Liver (tissue), 9 donors: ENCODE measurements around the gene CIBAR2. TPM values are rescaled to one million over a fixed set of nuclear protein-coding genes. Genes with fewer than 3 reads are reported as not detected.

Source experiments
- DNase-seq: peaks from one replicate; pipeline ENCODE4 v3.0.0-alpha.2; 2017; ENCODE audit warnings: low spot score
- H3K27ac ChIP-seq, 2 donors: one replicate each; pipeline ENCODE4 v1.7.0; 2013; ENCODE audit warnings: inconsistent platforms in 2 of 2, low read length in 2 of 2, control low read depth in 1 of 2, low read depth in 1 of 2, mild to moderate bottlenecking in 1 of 2
- H3K27me3 ChIP-seq, 4 donors: one replicate each; pipeline versions ENCODE4 v1.6.1 to v1.7.0; 2013; ENCODE audit warnings: low read length in 3 of 4, inconsistent platforms in 1 of 4, mild to moderate bottlenecking in 1 of 4, moderate library complexity in 1 of 4; ENCODE audit not compliant: control insufficient read depth in 4 of 4, insufficient read depth in 4 of 4
- H3K36me3 ChIP-seq, 4 donors: one replicate each; pipeline versions ENCODE4 v1.6.1 to v1.7.0; 2013; ENCODE audit warnings: low read length in 3 of 4, mild to moderate bottlenecking in 3 of 4, low read depth in 1 of 4, moderate library complexity in 1 of 4; ENCODE audit not compliant: control insufficient read depth in 4 of 4, insufficient read depth in 3 of 4
- H3K4me1 ChIP-seq, 4 donors: one replicate each; pipeline versions ENCODE4 v1.6.1 to v1.7.0; 2013; ENCODE audit warnings: low read length in 3 of 4, mild to moderate bottlenecking in 3 of 4, moderate library complexity in 1 of 4; ENCODE audit not compliant: control insufficient read depth in 4 of 4, insufficient read depth in 4 of 4
- H3K4me3 ChIP-seq, 3 donors: one replicate each; pipeline versions ENCODE4 v1.6.1 to v1.7.0; 2013; ENCODE audit warnings: low read length in 3 of 3, control low read depth in 1 of 3, low read depth in 1 of 3, mild to moderate bottlenecking in 1 of 3
- H3K9ac ChIP-seq, 2 donors: one replicate each; pipeline ENCODE4 v1.7.0; 2013; ENCODE audit warnings: low read length in 2 of 2, mild to moderate bottlenecking in 2 of 2, moderate library complexity in 2 of 2, control low read depth in 1 of 2, low read depth in 1 of 2
- H3K9me3 ChIP-seq, 4 donors: one replicate each; pipeline versions ENCODE4 v1.6.1 to v1.7.0; 2013; ENCODE audit warnings: low read length in 3 of 4; ENCODE audit not compliant: control insufficient read depth in 4 of 4
- EGR1 ChIP-seq, 2 donors: IDR thresholded peaks; 2 replicates each; pipeline ENCODE4 v1.6.1; 2016 to 2018; ENCODE audit warnings: antibody characterized with exemption in 2 of 2, low read depth in 2 of 2
- FOXA1 ChIP-seq: IDR thresholded peaks from 2 replicates; pipeline ENCODE4 v1.6.1; 2016; ENCODE audit warnings: antibody characterized with exemption
- FOXA2 ChIP-seq: IDR thresholded peaks from 2 replicates; pipeline ENCODE4 v1.6.1; 2016; ENCODE audit warnings: antibody characterized with exemption
- GABPA ChIP-seq, 2 donors: IDR thresholded peaks in 1 of 2; conservative IDR thresholded peaks in 1 of 2; 2 replicates each; pipeline ENCODE4 v1.6.1; 2016; ENCODE audit warnings: antibody characterized with exemption in 2 of 2, mild to moderate bottlenecking in 1 of 2, moderate library complexity in 1 of 2
- HNF4A ChIP-seq, 2 donors: conservative IDR thresholded peaks; 2 replicates each; pipeline ENCODE4 v1.6.1; 2016; ENCODE audit warnings: antibody characterized with exemption in 2 of 2, mild to moderate bottlenecking in 2 of 2
- HNF4G ChIP-seq: IDR thresholded peaks from 2 replicates; pipeline ENCODE4 v1.6.1; 2016; ENCODE audit warnings: antibody characterized with exemption
- NR2F2 ChIP-seq: IDR thresholded peaks from 2 replicates; pipeline ENCODE4 v1.6.1; 2016; ENCODE audit warnings: antibody characterized with exemption
- RAD21 ChIP-seq, 2 donors: IDR thresholded peaks; 2 replicates each; pipeline ENCODE4 v1.6.1; 2016; ENCODE audit warnings: antibody characterized with exemption in 2 of 2, mild to moderate bottlenecking in 2 of 2
- RXRA ChIP-seq, 2 donors: IDR thresholded peaks; 2 replicates each; pipeline ENCODE4 v1.6.1; 2017 to 2018; ENCODE audit warnings: antibody characterized with exemption in 2 of 2, mild to moderate bottlenecking in 1 of 2
- SP1 ChIP-seq: IDR thresholded peaks from 2 replicates; pipeline ENCODE4 v1.6.1; 2018; ENCODE audit warnings: antibody characterized with exemption, mild to moderate bottlenecking
- TAF1 ChIP-seq: conservative IDR thresholded peaks from 2 replicates; pipeline ENCODE4 v1.6.1; 2016; ENCODE audit warnings: antibody characterized with exemption, mild to moderate bottlenecking
- YY1 ChIP-seq: IDR thresholded peaks from 2 replicates; pipeline ENCODE4 v1.6.1; 2016; ENCODE audit warnings: antibody characterized with exemption, mild to moderate bottlenecking
- WGBS: extraction: QIAGEN DNeasy Blood & Tissue Kit; methylation state at CpG from one replicate; pipeline ENCODE4 v1.1.7; 2013; 5-methylcytosine and 5-hydroxymethylcytosine counted together
- polyA plus RNA-seq, 2 donors: library from polyadenylated mRNA; stranded (reverse) in 1 of 2; unstranded in 1 of 2; fragments of 200-250 nt in 1 of 2; fragments of >200 nt in 1 of 2; fragmentation: Nextera tagmentation in 1 of 2; extraction: Ambion mirVana in 1 of 2; gene quantifications; one replicate each; pipeline versions ENCODE4 v1.2.1 to v1.2.3, GENCODE V29; 2013 to 2015
- total RNA-seq, 2 donors: library from RNA; depleted of rRNA; stranded (reverse); fragments of >200 nt; gene quantifications; one replicate each; pipeline ENCODE4 v1.2.3, GENCODE V29; 2014
- TF ChIP-seq, protein P1 (sequence below): IDR thresholded peaks from 2 replicates; pipeline ENCODE4 v1.6.1; 2016; ENCODE audit warnings: antibody characterized with exemption
- TF ChIP-seq, protein P2 (sequence below): fragments of 150-350 bp; IDR thresholded peaks from 2 replicates; pipeline ENCODE4 v1.5.1; 2017; ENCODE audit warnings: improper control_type of control experiment, low read depth, low read length; ENCODE audit not compliant: missing input control
- donor health status: healthy.
- donor health status: healthy.
- donor health status: healthy.
- donor health status: healthy.
- donor health status: healthy.

The CIBAR2 gene
- total and polyA plus RNA-seq, 4 donors: not detected

DNA sequence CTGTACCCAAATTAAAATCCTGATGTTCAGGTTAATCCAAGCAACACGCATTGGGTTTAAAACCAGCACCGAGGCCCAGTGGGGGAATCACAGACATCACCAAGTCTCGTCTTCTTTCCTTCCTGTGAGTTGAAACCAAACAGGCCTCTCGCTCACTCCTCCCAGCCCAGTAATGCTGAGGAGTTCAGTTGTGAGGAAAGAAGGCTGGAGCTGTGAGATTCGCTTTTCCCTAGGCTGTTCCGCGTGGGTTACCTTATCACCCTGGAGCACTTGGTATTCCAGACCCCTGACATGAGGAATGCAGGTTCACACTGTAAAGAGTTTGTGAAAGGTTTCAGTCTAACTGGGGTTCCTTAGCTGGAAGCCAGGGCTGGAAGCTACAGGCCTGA, 20.8 kb downstream of the CIBAR2 start:
- Histone ChIP-seq H3K4me1 (peaks cover 0 to 7% (median 3%) of the 10 kb centered on the region in 4 donors), H3K9ac (no peak overlapping the region), H3K9me3 (no peaks in the 10 kb centered on the region), H3K27ac (no peak overlapping the region), H3K36me3 (no peaks in the 10 kb centered on the region), H3K4me3 (no peak overlapping the region), H3K27me3 (no peaks in the 10 kb centered on the region)
- WGBS: 94% methylated on average over 7 of the region's 7 CpGs
- TF ChIP-seq FOXA1: no peak
- TF ChIP-seq, protein P1, sequence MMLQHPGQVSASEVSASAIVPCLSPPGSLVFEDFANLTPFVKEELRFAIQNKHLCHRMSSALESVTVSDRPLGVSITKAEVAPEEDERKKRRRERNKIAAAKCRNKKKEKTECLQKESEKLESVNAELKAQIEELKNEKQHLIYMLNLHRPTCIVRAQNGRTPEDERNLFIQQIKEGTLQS: no peak
- TF ChIP-seq HNF4G: no peak
- no peak for TF ChIP-seq RAD21 (IDR thresholded peaks at IDR 0.05)
- no peak for DNase-seq

DNA sequence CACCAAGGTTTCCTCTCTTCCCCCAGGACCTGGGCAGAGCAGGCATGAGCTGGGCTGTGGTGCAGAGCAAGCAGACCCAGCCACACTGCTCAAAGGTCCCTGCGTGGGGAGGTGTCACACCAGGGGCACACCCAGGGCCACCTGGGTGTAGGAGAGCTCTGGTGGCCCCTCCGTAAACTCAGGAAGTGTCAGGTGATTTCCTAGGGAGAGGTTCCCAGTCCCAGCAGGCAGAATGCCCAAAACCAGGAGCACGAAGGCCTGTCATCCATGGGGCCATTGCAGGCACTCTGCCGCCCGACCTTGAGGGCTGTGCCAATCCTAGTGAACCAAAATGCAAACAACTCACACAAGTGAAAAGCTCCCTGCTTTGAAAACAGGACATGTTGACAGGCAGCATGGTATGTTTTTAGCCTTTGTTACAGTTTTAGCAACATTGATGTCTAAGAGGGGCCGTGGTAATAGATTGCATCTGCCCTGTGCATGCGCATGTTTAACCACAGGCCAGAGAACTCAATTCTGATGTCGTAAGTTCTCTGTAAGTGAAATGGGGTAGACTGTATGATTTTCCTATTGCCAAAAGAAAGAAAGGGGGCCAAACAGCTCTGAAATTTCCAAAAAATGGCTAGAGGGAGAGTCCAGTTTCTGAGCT, 21.3 kb downstream of the CIBAR2 start:
- WGBS: 51% methylated on average over 8 of the region's 8 CpGs
- Histone ChIP-seq H3K4me3 (no peak overlapping the region), H3K27me3 (no peaks in the 10 kb centered on the region), H3K9ac (no peak overlapping the region), H3K4me1 (peaks cover 0 to 7% (median 3%) of the 10 kb centered on the region in 4 donors), H3K27ac (peak overlapping the region in 1 of 2 donors; percentile 41), H3K9me3 (no peaks in the 10 kb centered on the region), H3K36me3 (no peaks in the 10 kb centered on the region)
- TF ChIP-seq YY1: peak; percentile 81
- no peak for TF ChIP-seq TAF1
- TF ChIP-seq EGR1 (IDR thresholded peaks at IDR 0.05; ENCODE audit: low read depth in 2 of 2): no peak
- TF ChIP-seq RXRA (IDR thresholded peaks at IDR 0.05): peak; percentile 47 to 75
- no peak for TF ChIP-seq FOXA1
- TF ChIP-seq HNF4G: peak; percentile 11
- no peak for TF ChIP-seq RAD21 (IDR thresholded peaks at IDR 0.05)
- TF ChIP-seq HNF4A (conservative IDR thresholded peaks at IDR 0.05): peak; percentile 21 to 55
- peak; percentile 36 for TF ChIP-seq SP1
- DNase-seq: no peak

GRCh38 chr16:85090181-85090580, 22.1 kb downstream of the CIBAR2 start:
- no peak for DNase-seq
- WGBS: 92% methylated on average over 13 of the region's 13 CpGs
- Histone ChIP-seq H3K9me3 (no peaks in the 10 kb centered on the region), H3K4me1 (peaks cover 0 to 8% (median 4%) of the 10 kb centered on the region in 4 donors), H3K27ac (no peak overlapping the region), H3K36me3 (no peaks in the 10 kb centered on the region), H3K9ac (no peak overlapping the region), H3K4me3 (no peak overlapping the region), H3K27me3 (no peaks in the 10 kb centered on the region)
- TF ChIP-seq, protein P1: no peak
- TF ChIP-seq, protein P2, sequence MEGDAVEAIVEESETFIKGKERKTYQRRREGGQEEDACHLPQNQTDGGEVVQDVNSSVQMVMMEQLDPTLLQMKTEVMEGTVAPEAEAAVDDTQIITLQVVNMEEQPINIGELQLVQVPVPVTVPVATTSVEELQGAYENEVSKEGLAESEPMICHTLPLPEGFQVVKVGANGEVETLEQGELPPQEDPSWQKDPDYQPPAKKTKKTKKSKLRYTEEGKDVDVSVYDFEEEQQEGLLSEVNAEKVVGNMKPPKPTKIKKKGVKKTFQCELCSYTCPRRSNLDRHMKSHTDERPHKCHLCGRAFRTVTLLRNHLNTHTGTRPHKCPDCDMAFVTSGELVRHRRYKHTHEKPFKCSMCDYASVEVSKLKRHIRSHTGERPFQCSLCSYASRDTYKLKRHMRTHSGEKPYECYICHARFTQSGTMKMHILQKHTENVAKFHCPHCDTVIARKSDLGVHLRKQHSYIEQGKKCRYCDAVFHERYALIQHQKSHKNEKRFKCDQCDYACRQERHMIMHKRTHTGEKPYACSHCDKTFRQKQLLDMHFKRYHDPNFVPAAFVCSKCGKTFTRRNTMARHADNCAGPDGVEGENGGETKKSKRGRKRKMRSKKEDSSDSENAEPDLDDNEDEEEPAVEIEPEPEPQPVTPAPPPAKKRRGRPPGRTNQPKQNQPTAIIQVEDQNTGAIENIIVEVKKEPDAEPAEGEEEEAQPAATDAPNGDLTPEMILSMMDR: no peak
- TF ChIP-seq TAF1: no peak
- no peak for TF ChIP-seq RAD21 (IDR thresholded peaks at IDR 0.05)
- no peak for TF ChIP-seq HNF4G
- no peak for TF ChIP-seq GABPA (IDR thresholded peaks at IDR 0.05 in 1 of 2, conservative IDR thresholded peaks at IDR 0.05 in 1 of 2)
- TF ChIP-seq YY1: no peak
- TF ChIP-seq HNF4A (conservative IDR thresholded peaks at IDR 0.05): no peak
- no peak for TF ChIP-seq NR2F2
- no peak for TF ChIP-seq RXRA (IDR thresholded peaks at IDR 0.05)
- TF ChIP-seq EGR1 (IDR thresholded peaks at IDR 0.05; ENCODE audit: low read depth in 2 of 2): no peak
- no peak for TF ChIP-seq FOXA2
- TF ChIP-seq FOXA1: no peak
